22Rv1 (cell line): Measurements from ENCODE around the gene CRK.

Source experiments
- CTCF ChIP-seq: fragments of 450-650 bp; IDR thresholded peaks from 2 replicates; pipeline ENCODE4 v1.5.1; 2017; ENCODE audit warnings: mild to moderate bottlenecking
- ZFX ChIP-seq: fragments of 450-650 bp; IDR thresholded peaks from 2 replicates; pipeline ENCODE4 v1.6.1; 2017; ENCODE audit warnings: antibody characterized with exemption, borderline replicate concordance

GRCh38 chr17:1498233-1498632, 42.2 kb upstream of the CRK start:
- no peak for TF ChIP-seq CTCF
- TF ChIP-seq ZFX, result no peak
